ENCODE data around the gene XG.

- TF ChIP-seq CTCF (IDR thresholded peaks at IDR 0.05 in 2 of 3, conservative IDR thresholded peaks at IDR 0.05 in 1 of 3; ENCODE audit: insufficient read depth in 2 of 3, low read depth in 1 of 3, low read length in 3 of 3) (no peak), CBX5 (IDR thresholded peaks at IDR 0.05; ENCODE audit: borderline replicate concordance, low read depth) (no peak), ZBTB33 (CRISPR knock-in tag; IDR thresholded peaks at IDR 0.05) (no peak), RCOR1 (IDR thresholded peaks at IDR 0.05; ENCODE audit: borderline replicate concordance in 1 of 2, low read depth in 2 of 2, low read length in 2 of 2) (no peak), MYNN (IDR thresholded peaks at IDR 0.05) (no peak), MYNN (CRISPR knock-in tag; IDR thresholded peaks at IDR 0.05) (no peak), MTA1 (IDR thresholded peaks at IDR 0.05; ENCODE audit: borderline replicate concordance) (no peak), TCF3 (CRISPR knock-in tag; IDR thresholded peaks at IDR 0.05) (no peak)
- TF ChIP-seq, protein P1, sequence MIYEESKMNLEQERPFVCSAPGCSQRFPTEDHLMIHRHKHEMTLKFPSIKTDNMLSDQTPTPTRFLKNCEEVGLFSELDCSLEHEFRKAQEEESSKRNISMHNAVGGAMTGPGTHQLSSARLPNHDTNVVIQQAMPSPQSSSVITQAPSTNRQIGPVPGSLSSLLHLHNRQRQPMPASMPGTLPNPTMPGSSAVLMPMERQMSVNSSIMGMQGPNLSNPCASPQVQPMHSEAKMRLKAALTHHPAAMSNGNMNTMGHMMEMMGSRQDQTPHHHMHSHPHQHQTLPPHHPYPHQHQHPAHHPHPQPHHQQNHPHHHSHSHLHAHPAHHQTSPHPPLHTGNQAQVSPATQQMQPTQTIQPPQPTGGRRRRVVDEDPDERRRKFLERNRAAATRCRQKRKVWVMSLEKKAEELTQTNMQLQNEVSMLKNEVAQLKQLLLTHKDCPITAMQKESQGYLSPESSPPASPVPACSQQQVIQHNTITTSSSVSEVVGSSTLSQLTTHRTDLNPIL (CRISPR knock-in tag; IDR thresholded peaks at IDR 0.05): no peak
These were observed 68.4 kb downstream of the XG start for GRCh38 chrX:2820136-2820771.
